GM04504 (cell line): ENCODE results near the gene SEMA5A.

Experiments used
- DNase-seq: peaks from one replicate; pipeline ENCODE4 v3.0.0-alpha.2; 2012; ENCODE audit warnings: low read depth

Gene SEMA5A

DNA sequence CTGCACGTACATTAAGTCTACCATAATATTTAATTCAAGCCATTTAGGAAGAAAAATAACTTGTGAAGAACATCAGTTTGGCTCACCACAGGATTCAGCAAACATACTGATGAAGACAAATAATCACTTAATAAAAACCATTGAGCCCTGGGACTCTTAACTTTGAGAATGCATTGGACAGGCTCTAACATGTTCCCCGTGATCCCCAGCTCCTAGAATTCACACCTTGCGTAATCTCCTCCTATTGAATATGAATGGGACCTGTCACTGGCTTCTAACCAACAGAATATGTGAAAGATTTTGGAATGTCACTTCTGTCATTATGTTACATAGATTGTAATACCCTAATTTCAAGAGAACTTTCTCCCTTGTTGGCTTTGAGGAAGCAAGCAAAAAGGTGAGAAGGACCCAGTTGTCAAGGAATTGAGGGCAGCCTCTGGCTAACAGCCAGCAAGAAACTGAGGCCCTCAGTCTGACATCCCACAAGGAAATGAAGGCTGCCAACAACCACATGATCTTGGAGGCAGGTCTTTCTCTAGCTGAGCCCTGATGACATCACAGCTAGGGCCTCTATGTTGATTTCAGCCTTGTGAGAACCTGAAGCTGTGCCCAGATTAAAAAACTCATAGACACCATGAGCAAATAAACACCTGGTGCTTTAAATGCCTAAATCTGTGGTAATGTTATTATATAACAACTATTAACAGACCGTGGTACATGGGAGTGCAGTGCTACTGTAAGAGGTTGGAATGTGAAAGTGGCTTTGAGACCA, 433.2 kb downstream of the SEMA5A start:
- no peak for DNase-seq

GRCh38 chr5:9108162-9108561, 437.7 kb downstream of the SEMA5A start:
- DNase-seq, result peak; percentile 31

- no peak for DNase-seq
These were observed 440.0 kb downstream of the SEMA5A start for GRCh38 chr5:9105851-9106250.

GRCh38 chr5:9104571-9105339, 441.1 kb downstream of the SEMA5A start:
- DNase-seq, result no peak

DNA sequence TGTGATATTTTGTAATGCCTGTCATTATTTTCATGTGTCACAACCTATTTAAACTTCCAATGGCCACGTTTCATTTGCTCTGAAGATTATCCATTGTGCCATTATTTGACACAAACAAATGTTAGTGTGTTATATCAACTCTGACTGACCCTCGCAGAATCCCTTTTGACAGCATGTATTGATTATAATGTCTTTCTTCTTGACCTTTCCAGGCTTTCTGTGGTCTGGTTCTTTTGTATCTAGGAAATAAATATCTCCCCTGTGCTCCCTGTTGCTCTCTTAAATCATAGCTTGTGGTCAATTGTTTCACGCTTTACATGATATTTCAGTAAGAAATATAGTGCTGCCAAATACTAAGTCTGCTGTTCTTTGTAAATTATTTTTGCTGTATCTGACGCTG, 442.6 kb downstream of the SEMA5A start:
- no peak for DNase-seq

DNA sequence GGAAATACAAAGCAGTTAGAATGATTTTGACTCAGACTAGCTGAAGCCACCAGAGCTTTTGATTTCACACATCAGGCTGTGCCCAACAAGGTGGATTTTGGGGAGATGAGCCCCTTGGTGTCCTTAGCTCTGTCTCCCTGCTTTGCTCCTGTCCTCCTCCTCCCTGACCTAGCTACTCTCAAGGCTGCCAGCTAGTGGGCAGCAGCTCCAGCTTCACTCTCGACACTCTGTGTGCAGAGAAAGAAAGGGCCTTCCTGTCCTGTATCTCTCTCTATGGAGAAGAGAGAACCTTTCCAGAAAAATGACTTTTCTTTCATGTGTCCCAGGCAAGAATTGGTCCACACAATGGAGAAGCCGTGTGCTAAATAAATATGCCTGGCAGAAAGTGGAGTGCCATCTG, 446.2 kb downstream of the SEMA5A start:
- no peak for DNase-seq

DNA sequence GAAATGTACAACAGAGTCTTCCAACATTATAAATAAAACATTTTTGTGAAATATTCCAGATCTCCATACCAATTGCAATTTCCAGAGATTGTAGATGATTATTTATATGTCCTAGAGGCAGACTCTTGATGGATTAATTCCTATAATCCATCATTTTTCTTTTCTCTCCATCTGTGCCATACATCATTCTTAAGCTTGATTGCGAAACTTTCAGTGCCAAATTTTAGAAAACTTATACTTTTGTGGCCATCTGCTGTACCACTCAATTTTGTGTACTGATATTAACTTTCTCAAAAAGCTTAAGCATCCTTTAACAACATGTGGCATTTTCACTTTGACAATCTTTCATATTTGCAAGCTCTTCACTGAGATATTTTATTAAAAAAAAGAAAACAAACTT, 446.9 kb downstream of the SEMA5A start:
- DNase-seq, result no peak

- DNase-seq, result peak; percentile 55
These were observed 451.3 kb downstream of the SEMA5A start for GRCh38 chr5:9094582-9094981.

GRCh38 chr5:9091896-9092662, 453.8 kb downstream of the SEMA5A start:
- no peak for DNase-seq

GRCh38 chr5:9090381-9091026, 455.4 kb downstream of the SEMA5A start:
- no peak for DNase-seq

DNA sequence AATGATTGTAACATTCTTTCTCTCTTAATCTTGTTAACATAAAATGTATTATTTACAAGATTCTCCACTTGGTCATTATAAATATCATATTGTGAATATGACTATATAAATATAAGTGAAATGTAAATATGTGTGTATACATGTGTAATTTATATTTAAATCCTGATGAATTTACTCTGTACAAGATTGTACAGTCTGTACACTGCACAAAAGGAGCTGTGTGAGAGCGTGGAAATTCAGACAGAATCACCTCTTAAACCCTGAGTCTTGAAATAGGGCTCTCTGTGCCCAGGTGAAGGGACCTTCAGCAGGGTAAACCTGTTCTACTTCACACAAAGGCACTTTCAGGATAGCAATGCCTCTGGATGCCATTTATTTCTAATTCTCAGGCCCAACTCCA, 456.0 kb downstream of the SEMA5A start:
- DNase-seq, result no peak

GRCh38 chr5:9082996-9083395, 462.9 kb downstream of the SEMA5A start:
- no peak for DNase-seq

- no peak for DNase-seq
These were observed 473.2 kb downstream of the SEMA5A start for GRCh38 chr5:9072701-9073100.

GRCh38 chr5:9071524-9071923, 474.4 kb downstream of the SEMA5A start:
- DNase-seq, result no peak

DNA sequence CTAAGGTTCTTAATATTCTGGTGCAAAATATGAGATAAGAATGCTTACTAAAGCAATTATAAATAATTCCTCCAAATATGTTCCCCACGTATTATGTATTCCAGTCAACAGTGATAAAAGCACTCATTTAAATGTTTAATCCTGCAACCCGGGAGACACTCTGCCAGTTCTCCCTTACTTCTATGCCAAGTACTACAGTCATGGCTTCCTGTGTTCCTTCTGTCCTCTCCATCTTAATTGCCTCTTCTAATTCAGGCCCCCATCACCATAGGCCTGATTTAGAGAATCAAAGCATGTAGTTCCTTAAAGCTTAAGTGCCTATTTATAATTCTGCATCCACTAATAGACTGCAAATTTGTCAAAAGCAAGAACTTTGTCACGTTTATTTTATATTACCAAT, 474.8 kb downstream of the SEMA5A start:
- DNase-seq, result no peak

GRCh38 chr5:9069650-9070049, 476.2 kb downstream of the SEMA5A start:
- DNase-seq, result no peak

DNA sequence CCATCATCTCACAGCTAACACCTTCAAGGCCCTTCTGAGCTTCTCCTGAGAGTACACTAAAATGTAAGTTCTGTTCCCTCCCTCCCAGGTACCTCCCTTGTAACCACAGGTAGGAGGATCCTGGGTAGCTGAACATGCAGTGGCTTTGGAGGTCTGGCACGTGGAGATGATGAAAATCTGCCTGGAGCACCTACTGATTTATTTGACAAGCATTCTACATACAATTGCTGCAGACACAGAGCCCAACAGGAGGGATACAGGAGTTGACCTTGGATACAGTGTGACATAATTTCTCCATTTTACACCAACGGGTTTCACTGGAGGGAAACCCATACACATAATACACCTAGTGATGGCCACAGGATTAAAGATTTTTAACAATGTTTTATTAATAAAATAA, 478.7 kb downstream of the SEMA5A start:
- DNase-seq, result no peak

DNA sequence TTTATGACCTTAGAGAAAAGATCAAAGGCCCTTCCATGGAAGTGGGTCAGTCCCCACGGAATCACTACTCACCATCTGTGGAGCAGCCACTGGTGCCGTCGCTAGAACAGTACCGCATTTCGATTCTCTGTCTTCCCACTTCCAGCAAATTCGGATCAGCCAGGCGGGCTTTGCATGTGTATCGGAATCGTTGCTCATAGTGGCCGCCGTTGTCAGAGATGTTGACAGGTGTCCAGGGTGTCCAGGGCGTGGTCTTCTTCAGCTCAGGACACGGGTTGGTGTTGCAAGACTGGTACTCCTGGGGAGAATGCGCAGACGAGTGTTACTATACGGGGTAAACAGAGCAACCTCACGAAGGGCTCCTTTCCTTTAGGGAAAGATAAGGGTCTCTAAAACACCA, 479.5 kb downstream of the SEMA5A start:
- no peak for DNase-seq

DNA sequence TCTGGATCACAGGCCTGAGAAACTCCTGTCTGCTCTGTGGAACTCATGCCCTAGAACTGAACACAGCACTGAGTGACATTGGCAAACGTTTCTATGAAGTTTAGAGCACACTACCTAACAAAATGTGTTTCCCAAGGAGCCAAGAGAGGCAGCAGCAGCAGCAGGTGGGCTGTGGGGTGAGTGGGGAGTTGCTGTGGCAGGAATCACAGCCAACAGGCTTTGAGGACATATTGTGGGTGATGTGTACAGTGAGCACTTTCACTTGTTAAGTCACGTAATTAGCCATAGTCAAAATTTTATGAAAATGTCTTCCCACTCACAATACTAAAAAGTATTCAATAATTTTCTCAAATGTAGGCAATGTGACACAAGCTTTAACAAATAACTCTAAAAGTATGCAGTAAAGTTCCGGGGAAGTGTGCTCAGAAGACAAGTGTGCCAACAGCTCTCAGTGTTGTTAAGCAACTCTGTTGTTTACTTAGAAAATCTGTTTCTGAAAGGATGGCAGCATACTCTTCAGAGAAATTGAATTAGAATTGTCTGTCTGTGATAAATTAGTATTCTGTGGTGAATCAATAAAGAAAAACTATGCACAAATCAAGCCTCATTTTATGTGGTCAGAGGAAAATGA, 482.1 kb downstream of the SEMA5A start:
- no peak for DNase-seq

DNA sequence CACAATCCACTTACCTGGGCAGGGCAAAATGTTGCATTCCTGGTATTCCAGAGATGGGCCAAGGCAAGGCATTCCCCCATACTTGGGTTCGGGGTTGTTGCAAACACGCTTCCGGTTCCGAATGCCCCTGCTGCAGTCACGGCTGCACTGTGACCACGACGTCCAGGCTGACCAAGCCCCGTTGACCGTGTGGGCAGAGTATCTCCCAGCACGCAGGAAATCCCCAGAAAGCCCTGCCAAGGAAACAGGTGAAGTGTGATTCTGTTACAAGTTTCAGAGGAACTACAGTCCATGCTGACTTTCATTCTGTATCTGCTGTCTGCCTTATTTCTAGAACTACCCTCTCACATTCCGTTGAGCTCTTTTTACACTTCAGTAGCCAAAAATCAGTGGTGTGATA, 483.0 kb downstream of the SEMA5A start:
- no peak for DNase-seq

DNA sequence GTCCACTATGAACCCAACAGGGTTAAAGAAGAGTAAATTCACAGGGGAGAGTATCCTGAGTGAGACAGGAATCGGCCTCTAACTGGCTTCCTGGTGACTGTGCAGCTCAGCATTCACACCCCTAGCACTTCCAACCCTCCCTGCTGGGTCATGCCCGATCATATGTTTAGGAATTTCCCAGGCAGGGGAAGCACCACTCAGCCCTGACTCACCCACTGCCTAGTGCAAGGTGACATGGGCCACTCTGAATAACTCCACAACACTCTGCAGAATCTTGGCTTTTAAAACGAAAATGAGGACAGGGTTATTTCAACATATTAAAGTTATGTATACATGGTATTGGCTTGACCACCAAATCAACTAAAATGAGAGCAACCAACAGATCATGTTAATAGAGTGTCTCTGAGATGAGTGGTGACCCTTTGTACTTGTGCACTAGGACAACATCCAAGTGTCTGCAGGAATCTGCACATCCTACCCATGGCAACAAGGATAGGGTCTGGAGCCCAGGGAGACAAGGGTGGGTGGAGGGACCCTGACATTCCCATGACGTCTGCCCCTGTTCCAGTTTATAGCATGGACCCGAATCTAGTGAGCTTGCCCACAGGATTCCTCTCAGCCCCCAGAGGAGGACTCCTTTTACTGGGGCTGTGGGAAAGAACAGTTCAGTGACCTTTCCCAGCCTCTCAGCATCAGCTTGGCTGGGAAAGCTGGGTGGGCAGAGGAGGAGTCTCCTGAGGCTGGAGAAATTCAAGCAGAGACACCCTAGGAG, 485.8 kb downstream of the SEMA5A start:
- peak; percentile 93 for DNase-seq
